Duodenal mucosa (tissue), 2 donors: Measurements from ENCODE around the gene TMEM184C.

Source experiments
- H3K27ac ChIP-seq: one replicate; pipeline ENCODE4 v1.7.0; 2013; ENCODE audit warnings: low read depth, low read length
- H3K27me3 ChIP-seq, 2 donors: one replicate each; pipeline ENCODE4 v1.7.0; 2013; ENCODE audit warnings: low read length in 2 of 2, control low read depth in 1 of 2; ENCODE audit not compliant: insufficient read depth in 2 of 2, control insufficient read depth in 1 of 2
- H3K36me3 ChIP-seq, 2 donors: one replicate each; pipeline ENCODE4 v1.7.0; 2013; ENCODE audit warnings: low read length in 2 of 2, control low read depth in 1 of 2; ENCODE audit not compliant: insufficient read depth in 2 of 2, control insufficient read depth in 1 of 2
- H3K4me1 ChIP-seq, 2 donors: one replicate each; pipeline ENCODE4 v1.7.0; 2013; ENCODE audit warnings: low read length in 2 of 2, control low read depth in 1 of 2; ENCODE audit not compliant: insufficient read depth in 2 of 2, control insufficient read depth in 1 of 2
- H3K4me3 ChIP-seq, 2 donors: one replicate each; pipeline ENCODE4 v1.7.0; 2013; ENCODE audit warnings: low read length in 2 of 2, low read depth in 1 of 2
- H3K9ac ChIP-seq, 2 donors: one replicate each; pipeline ENCODE4 v1.7.0; 2013; ENCODE audit warnings: low read length in 2 of 2, low read depth in 1 of 2
- H3K9me3 ChIP-seq, 2 donors: one replicate each; pipeline ENCODE4 v1.7.0; 2013; ENCODE audit warnings: low read length in 2 of 2, control low read depth in 1 of 2; ENCODE audit not compliant: control insufficient read depth in 1 of 2

Gene TMEM184C

GRCh38 chr4:147678796-147679549 is 61.8 kb downstream of the TMEM184C start:
- Histone ChIP-seq H3K36me3 (peaks cover 3 to 12% of the 10 kb centered on the region in 2 donors), H3K4me3 (no peak overlapping the region), H3K27ac (no peak overlapping the region), H3K9ac (no peak overlapping the region), H3K9me3 (no peaks in the 10 kb centered on the region), H3K27me3 (no peaks in the 10 kb centered on the region), H3K4me1 (peaks cover 0 to 6% of the 10 kb centered on the region in 2 donors)

- peak overlapping the region in 1 of 2 donors; percentile 73 for H3K9ac ChIP-seq
Measured at GRCh38 chr4:147682755-147683154, 65.6 kb downstream of the TMEM184C start.

GRCh38 chr4:147683188-147683591 is 66.0 kb downstream of the TMEM184C start:
- Histone ChIP-seq H3K27ac (no peak overlapping the region), H3K4me3 (peak overlapping the region; percentile 90 to 97), H3K9ac (peak overlapping the region; percentile 73 to 95)

More at GRCh38 chr4:147682755-147683154, 65.6 kb downstream of the TMEM184C start:
- Histone ChIP-seq H3K36me3 (peaks cover 3 to 12% of the 10 kb centered on the region in 2 donors), H3K4me3 (peak overlapping the region; percentile 90 to 97), H3K4me1 (peaks cover 0 to 11% of the 10 kb centered on the region in 2 donors), H3K9me3 (no peaks in the 10 kb centered on the region), H3K27ac (no peak overlapping the region), H3K27me3 (no peaks in the 10 kb centered on the region)

GRCh38 chr4:147683717-147684700 is 66.8 kb downstream of the TMEM184C start, which contains the start of gene PRMT9:
PRMT9 (minus strand) TSS chr4:147684163; CDS start chr4:147683987, 176 bp downstream.
- peak within 1 kb of the TSS; percentile 62 for H3K27ac ChIP-seq
- H3K36me3 ChIP-seq = peaks cover 0 to 3% of the 10 kb centered on the region in 2 donors
- H3K4me3 ChIP-seq = peak within 1 kb of the TSS; percentile 90 to 97
- peaks cover 0 to 11% of the 10 kb centered on the region in 2 donors for H3K4me1 ChIP-seq
- H3K27me3 ChIP-seq = no peaks in the 10 kb centered on the region
- H3K9ac ChIP-seq = peak within 1 kb of the TSS; percentile 73 to 95
- no peaks in the 10 kb centered on the region for H3K9me3 ChIP-seq

More at GRCh38 chr4:147683188-147683591, 66.0 kb downstream of the TMEM184C start:
- no peaks in the 10 kb centered on the region for H3K27me3 ChIP-seq
- no peaks in the 10 kb centered on the region for H3K9me3 ChIP-seq
- H3K4me1 ChIP-seq = peaks cover 0 to 11% of the 10 kb centered on the region in 2 donors
- peaks cover 0 to 12% of the 10 kb centered on the region in 2 donors for H3K36me3 ChIP-seq

GRCh38 chr4:147689067-147689466 is 71.9 kb downstream of the TMEM184C start:
- no peaks in the 10 kb centered on the region for H3K9me3 ChIP-seq
- no peaks in the 10 kb centered on the region for H3K36me3 ChIP-seq
- no peak overlapping the region for H3K4me3 ChIP-seq
- peaks cover 0 to 5% of the 10 kb centered on the region in 2 donors for H3K4me1 ChIP-seq
- H3K9ac ChIP-seq = no peak overlapping the region
- H3K27ac ChIP-seq = no peak overlapping the region
- no peaks in the 10 kb centered on the region for H3K27me3 ChIP-seq

- H3K4me1 ChIP-seq = no peaks in the 10 kb centered on the region
- H3K9me3 ChIP-seq = no peaks in the 10 kb centered on the region
- no peaks in the 10 kb centered on the region for H3K36me3 ChIP-seq
- no peak overlapping the region for H3K4me3 ChIP-seq
- H3K9ac ChIP-seq = no peak overlapping the region
- no peaks in the 10 kb centered on the region for H3K27me3 ChIP-seq
- no peak overlapping the region for H3K27ac ChIP-seq
Measured at GRCh38 chr4:147691820-147692219, 74.6 kb downstream of the TMEM184C start.

GRCh38 chr4:147693218-147693617 is 76.0 kb downstream of the TMEM184C start:
- no peak overlapping the region for H3K9ac ChIP-seq
- H3K9me3 ChIP-seq = no peaks in the 10 kb centered on the region
- no peak overlapping the region for H3K27ac ChIP-seq
- H3K27me3 ChIP-seq = no peaks in the 10 kb centered on the region
- H3K4me1 ChIP-seq = no peaks in the 10 kb centered on the region
- no peaks in the 10 kb centered on the region for H3K36me3 ChIP-seq
- no peak overlapping the region for H3K4me3 ChIP-seq

- Histone ChIP-seq H3K4me3 (no peak overlapping the region), H3K27me3 (no peaks in the 10 kb centered on the region), H3K27ac (no peak overlapping the region), H3K9me3 (no peaks in the 10 kb centered on the region), H3K36me3 (no peaks in the 10 kb centered on the region), H3K9ac (no peak overlapping the region), H3K4me1 (no peaks in the 10 kb centered on the region)
Measured at GRCh38 chr4:147696866-147697265, 79.7 kb downstream of the TMEM184C start.

- H3K27me3 ChIP-seq = no peaks in the 10 kb centered on the region
- H3K9me3 ChIP-seq = no peaks in the 10 kb centered on the region
- no peaks in the 10 kb centered on the region for H3K36me3 ChIP-seq
- H3K27ac ChIP-seq = no peak overlapping the region
- no peak overlapping the region for H3K9ac ChIP-seq
- no peaks in the 10 kb centered on the region for H3K4me1 ChIP-seq
- H3K4me3 ChIP-seq = no peak overlapping the region
Measured at GRCh38 chr4:147704846-147705245, 87.6 kb downstream of the TMEM184C start.
